ELR (cell line): Measurements from ENCODE around the gene PHGDH.
"Not testable (repeated sequence)": the region's sequence is repeated elsewhere in the genome, so short reads cannot be mapped to it uniquely, and the experiment has no call there.

Experiments used
- DNase-seq: peaks from one replicate; pipeline ENCODE4 v3.0.0-alpha.2; 2015; ENCODE audit warnings: low read depth

The PHGDH gene

DNA sequence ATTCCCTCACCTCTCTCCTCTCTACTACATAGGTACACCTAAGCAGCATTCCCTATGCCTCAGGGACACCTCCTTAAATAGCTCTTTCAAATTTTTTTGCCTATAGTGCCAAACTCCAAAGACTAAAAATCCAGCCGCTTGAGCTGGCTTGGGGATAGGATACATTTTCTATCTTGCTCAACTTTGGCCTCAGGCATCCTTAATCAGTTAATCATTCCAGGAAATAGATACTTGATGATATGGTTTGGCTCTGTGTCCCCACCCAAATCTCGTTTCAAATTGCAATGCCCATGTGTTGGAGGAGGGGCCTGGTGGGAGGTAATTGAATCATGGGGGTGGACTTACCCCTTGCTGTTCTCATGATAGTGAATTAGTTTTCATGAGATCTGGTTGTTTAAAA is 11.4 kb upstream of the PHGDH start:
- no peak for DNase-seq

DNA sequence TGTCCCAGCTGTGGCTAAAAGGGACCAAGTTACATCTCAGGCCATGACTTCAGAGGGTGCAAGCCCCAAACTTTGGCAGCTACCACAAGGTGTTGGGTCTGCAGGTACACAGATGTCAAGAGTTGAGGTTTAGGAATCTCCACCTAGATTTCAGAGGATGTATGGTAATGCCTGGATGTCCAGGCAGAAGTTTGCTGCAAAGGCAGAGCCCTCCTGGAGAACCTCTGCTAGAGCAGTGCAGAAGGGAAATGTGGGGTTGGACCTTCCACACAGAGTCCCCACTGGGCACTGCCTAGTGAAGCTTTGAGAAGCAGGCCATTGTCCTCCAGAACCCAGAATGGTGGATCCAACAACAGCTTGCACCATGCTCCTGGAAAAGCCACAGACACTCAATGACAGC is 10.1 kb upstream of the PHGDH start:
- no peak for DNase-seq

DNA sequence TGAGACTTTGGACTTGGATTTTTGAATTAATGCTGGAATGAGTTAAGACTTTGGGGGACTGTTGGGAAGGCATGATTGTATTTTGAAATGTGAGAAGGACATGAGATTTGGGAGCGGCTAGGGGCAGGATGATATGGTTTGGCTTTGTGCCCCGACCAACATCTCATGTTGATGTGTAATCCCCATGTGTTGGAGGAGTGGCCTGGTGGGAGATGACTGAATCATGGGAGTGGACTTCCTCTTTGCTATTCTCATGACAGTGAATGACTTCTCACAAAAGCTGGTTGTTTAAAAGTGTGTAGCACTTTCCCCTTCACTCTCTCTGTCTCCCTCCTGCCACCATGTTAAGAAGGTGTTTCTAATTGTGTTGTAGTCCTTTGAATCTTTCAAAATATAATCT is 9.3 kb upstream of the PHGDH start:
- peak; percentile 81 for DNase-seq

DNA sequence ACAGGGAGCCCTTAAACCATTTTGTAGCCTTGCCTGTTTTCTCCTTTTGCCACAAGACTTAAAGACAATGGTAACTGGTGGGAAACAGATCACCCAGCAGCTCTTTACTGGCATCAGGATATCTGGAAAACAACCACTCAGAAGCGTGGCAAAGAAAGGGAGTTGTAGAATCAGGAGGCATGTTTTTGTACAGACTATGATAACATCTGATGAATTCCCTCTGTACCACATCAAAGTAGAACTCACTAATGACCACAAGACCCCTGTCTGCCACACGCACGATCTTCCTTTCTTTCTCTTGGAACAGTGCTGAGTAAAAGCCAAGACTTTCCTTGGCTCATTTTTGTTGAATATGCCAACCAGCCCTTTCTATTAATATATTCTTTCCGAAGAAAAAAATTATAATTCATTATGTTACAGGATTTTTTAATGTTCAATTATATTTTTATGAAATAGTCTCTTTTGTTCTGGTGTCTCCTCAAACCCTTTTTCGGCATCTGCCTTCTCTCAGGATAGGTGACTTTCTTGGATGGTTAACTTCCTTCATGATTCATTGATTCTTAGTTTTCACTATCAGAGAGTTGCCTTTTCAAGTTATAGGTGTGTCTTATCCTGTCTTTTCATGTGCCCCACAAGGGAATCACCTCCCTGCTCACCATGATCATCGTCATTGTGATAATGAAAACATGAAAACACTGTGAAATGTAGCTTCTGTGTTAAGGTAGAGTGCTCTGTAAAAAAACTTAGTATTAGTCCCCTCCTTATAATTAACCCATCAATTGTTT is 7.9 kb upstream of the PHGDH start:
- DNase-seq: no peak

DNA sequence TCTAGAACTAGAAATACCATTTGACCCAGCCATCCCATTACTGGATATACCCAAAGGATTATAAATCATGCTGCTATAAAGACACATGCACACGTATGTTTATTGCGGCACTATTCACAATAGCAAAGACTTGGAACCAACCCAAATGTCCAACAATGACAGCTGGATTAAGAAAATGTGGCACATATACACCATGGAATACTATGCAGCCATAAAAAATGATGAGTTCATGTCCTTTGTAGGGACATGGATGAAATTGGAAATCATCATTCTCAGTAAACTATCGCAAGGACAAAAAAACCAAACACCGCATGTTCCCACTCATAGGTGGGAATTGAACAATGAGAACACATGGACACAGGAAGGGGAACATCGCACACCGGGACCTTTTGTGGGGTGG is 5.1 kb upstream of the PHGDH start:
- DNase-seq: not testable (repeated sequence)

GRCh38 chr1:119711356-119711803 is 354 bp upstream of the PHGDH start:
- DNase-seq: not testable (repeated sequence)

DNA sequence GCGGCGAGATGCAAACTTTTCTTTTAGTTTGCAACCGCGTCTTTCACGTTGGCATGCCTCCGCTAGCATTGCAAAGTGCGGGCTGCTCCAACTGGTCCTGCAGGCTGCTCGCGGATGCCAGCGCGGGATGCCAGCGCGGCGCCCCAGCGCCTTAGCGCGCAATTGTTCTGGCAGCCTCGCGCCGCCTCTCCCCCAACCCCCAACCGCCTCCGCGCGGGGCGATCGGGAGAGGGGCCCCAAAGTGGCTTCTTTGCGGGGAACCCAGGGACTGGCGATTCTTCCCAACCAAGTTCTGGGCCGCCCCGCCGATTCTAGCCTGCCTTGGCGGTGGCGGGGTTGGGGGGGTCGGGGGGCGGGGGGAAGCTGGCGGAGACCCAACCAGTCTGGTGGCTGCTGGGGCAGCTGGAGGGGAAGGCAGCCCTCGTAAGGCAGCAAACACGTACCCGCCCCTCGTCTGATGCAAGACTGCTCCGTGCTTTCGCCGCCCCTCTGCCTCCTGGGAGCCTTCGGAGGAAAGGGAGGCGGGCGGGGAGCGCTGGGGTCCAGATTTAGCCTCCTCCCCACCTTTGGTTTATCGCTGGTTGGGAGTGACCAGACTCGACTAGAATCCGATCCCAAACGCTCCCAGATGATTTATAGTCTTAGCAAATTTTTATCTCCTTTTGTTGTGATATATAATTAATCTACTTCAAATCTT is 756 bp downstream of the PHGDH start:
- DNase-seq: peak; percentile 91

DNA sequence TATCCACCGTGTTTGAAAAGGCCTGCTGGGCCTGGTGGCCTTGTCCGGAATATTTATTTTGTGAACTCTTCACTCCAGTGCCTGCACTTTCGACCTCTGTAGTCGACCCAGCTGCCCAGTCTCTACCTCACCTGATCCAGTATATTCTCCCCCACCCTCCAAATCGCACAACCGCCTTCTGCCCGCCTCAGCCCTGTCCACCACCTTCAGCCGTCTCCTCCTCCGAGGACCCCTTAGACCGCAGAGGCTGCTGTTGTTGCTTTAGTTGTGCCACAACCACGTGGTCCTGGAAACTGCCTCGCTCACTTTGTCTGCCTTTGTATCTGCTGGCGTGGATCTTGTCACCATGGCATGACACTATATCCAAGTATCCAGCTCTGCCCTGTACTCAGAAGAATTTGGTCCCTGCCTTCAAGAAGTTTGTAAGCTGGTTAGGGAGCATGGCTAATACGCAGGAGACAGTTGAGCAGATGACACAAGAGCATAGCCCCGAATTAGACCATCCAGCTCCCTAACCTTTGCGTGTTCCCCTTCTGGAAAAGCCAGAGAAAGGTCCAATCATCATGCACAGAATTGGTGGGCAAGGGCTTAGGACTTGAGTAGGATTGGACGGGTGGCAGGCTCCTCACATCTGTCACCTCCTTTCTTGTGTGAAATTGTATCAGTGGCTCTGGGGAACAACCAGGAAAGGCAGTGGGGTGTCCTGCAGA is 1.5 kb downstream of the PHGDH start:
- peak; percentile 37 for DNase-seq

DNA sequence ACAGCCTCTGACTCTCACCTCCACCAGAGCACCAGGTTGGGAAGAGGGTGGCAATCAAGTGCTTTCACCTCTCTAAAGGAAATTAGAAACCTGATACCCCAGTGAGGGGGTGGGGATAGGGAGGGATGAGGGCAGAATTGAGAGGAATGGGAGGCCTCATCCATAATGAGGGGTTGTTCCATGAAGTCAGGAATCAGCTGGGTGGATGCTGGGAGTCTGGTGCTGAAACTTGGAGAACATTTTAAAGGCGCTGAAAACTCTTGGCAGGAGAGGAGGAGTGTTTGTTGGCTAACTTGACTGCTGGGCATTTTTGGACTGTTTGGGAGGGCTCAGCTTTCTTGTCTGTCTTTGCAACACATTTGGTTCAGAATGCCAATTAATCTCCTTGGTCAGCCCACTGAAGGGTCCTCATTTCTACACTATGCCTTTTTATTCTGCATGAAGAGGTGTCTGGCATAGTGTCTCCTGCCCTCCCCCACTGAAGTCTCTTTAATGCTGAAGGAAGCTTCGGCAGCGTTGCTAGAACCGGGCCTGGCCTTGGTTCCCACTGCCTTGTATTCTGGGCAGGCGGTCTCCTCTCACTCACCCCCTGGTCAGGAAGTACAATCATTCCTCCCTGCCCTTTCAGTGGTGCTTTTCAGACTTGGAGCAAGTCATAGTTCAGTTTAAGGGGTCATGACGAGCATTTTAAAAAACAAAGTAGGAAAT is 2.2 kb downstream of the PHGDH start:
- DNase-seq: no peak

DNA sequence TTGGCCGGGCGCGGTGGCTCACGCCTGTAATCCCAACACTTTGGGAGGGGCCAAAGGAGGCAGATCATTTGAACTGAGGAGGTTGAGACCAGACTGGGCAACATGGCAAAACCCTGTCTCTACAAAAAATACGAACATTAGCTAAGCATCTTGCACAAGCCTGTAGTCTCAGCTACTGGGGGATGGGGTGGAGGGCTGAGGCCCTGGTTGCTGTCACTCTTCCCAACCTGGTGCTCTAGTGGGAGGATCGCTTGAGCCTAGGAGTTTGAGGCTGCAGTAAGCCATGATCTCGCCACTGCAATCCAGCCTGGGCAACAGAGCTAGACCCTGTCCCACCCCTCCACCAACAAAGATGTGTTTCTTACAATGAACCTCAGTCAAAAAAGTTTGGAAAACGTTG is 2.8 kb downstream of the PHGDH start:
- no peak for DNase-seq

- DNase-seq: peak; percentile 18
Observed at GRCh38 chr1:119715542-119715941, 3.8 kb downstream of the PHGDH start.

DNA sequence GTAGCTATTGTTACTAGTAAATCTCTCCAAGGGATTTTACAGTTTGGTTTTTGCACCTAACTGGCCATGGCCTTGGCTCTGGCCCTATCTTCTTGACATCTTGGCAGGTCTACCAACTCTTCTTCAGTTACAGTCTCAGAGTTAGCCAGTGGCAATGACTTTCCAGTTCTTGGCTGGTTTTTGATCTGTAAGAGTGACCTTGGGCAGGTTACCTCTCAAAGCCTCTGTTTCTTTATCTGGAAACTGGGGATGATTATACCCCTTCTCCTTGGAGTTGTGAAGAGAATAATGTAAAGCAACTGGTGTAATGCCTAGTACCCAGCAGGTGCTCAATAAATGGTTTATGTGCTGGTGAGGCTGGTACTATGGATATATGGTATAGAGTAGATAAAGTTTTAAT is 6.7 kb downstream of the PHGDH start:
- DNase-seq: no peak

DNA sequence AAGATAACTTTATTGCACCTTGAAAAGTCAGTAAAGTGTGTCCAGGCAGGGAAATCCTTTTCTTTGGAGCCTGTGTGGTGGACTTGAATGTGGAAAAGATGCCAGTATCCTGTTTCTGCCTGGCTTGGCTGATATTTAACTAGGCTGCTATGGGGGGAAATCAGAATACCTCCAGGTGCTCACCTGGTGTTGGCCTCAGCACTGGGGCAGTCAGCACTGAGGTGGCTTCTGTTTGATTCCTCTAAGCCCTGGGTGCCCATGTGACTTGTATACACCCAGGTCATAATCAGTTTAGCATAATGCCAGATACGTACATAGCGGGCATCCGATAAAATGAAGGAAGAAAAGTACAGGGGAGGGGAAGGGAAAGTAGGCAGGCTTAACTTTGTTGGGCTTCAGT is 7.2 kb downstream of the PHGDH start:
- DNase-seq: no peak

GRCh38 chr1:119720866-119721440 is 9.2 kb downstream of the PHGDH start:
- DNase-seq: peak; percentile 68

GRCh38 chr1:119721896-119722295 is 10.2 kb downstream of the PHGDH start:
- DNase-seq: no peak

- no peak for DNase-seq
Observed at GRCh38 chr1:119724611-119725218, 13.0 kb downstream of the PHGDH start.

GRCh38 chr1:119725626-119726025 is 13.9 kb downstream of the PHGDH start:
- DNase-seq: no peak

GRCh38 chr1:119727991-119728390 is 16.3 kb downstream of the PHGDH start:
- no peak for DNase-seq

- no peak for DNase-seq
Observed at GRCh38 chr1:119729044-119729443, 17.3 kb downstream of the PHGDH start.

- DNase-seq: no peak
Observed at GRCh38 chr1:119731060-119731459, 19.3 kb downstream of the PHGDH start.

DNA sequence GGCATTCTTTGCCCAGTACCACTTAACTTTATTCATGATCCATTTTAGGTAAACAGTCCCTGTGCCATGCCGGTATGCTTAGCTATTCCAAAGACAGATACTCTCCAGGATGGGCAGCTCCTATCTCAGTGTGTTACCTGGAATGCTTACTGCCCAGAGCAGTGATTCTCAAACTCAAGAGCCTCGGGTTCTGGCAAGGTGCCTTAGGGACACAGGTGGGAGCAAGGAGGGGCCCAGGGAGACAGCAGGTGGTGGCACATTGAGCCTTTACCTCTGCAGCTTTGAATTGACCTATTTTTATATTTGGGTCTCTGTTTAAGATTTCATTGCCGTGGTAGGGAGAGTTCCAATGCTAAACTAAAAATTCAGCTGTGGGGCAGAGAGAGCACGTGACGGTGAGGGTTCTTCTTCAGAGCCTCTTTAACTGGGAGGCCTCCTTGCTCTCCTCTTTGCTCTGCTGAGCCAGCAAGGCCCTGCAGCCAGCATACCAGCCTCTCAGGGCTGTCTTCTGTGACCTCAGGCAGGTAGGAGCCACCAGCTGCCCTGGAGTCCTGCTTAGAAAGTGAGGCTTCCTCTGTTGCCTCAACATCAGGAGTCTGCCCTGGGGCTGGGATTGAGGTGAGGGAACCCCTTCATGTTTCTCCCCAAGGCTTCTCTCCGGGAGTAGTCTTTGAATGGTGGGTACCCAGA is 20.2 kb downstream of the PHGDH start:
- DNase-seq: no peak
